Effector memory CD4-positive, alpha-beta T cell (primary cell): ENCODE measurements around the gene POLR2A.

Experiments
- DNase-seq, 3 donors: peaks; one replicate each; pipeline ENCODE4 v3.0.0-alpha.2; 2020
- H3K27ac ChIP-seq: 2 replicates; pipeline ENCODE4 v1.7.0; 2013; ENCODE audit warnings: mild to moderate bottlenecking, low read length, moderate library complexity; ENCODE audit not compliant: insufficient read depth, poor library complexity, severe bottlenecking
- H3K27me3 ChIP-seq: replicated peaks from 2 replicates; pipeline ENCODE4 v1.7.0; 2013; ENCODE audit warnings: mild to moderate bottlenecking, low read length; ENCODE audit not compliant: insufficient read depth, control insufficient read depth, poor library complexity, severe bottlenecking
- H3K36me3 ChIP-seq: 2 replicates; pipeline ENCODE4 v1.7.0; 2013; ENCODE audit warnings: mild to moderate bottlenecking, low read length, moderate library complexity; ENCODE audit not compliant: control insufficient read depth, insufficient read depth
- H3K4me1 ChIP-seq: 2 replicates; pipeline ENCODE4 v1.7.0; 2013; ENCODE audit warnings: low read length, mild to moderate bottlenecking; ENCODE audit not compliant: control insufficient read depth, insufficient read depth, poor library complexity, severe bottlenecking
- H3K4me3 ChIP-seq: 2 replicates; pipeline ENCODE4 v1.7.0; 2013; ENCODE audit warnings: low read length, low read depth, mild to moderate bottlenecking; ENCODE audit not compliant: insufficient read depth, poor library complexity, severe bottlenecking
- H3K9me3 ChIP-seq: 2 replicates; pipeline ENCODE4 v1.7.0; 2013; ENCODE audit warnings: mild to moderate bottlenecking, low read length, moderate library complexity; ENCODE audit not compliant: control insufficient read depth
- total RNA-seq, 3 donors: gene quantifications; one replicate each; lab custom pipeline; 2026; lab: John Stamatoyannopoulos, UW

POLR2A gene
- total RNA-seq: 373 to 822 (median 487) reads per million in 3 donors

GRCh38 chr17:7484067-7484918 lies at the start of gene POLR2A:
Gene POLR2A (plus strand): TSS chr17:7484366.
- peak within 1 kb of the TSS; percentile 91 for H3K4me3 ChIP-seq
- peak; percentile 95 to 98 (median 96) for DNase-seq
- H3K27me3 ChIP-seq: no peaks in the 10 kb centered on the region
- peak within 1 kb of the TSS; percentile 99 for H3K27ac ChIP-seq
- H3K36me3 ChIP-seq: peaks cover 8% of the 10 kb centered on the region
- H3K9me3 ChIP-seq: no peaks in the 10 kb centered on the region
- H3K4me1 ChIP-seq: peaks cover 44% of the 10 kb centered on the region

- Histone ChIP-seq H3K36me3 (no peaks in the 10 kb centered on the region), H3K9me3 (no peaks in the 10 kb centered on the region), H3K27ac (peak overlapping the region; percentile 82), H3K4me3 (peak overlapping the region; percentile 63), H3K4me1 (peaks cover 51% of the 10 kb centered on the region), H3K27me3 (peaks cover 26% of the 10 kb centered on the region)
- DNase-seq: peak; percentile 35 to 53 (median 51)
Observed at GRCh38 chr17:7435676-7436555, 48.2 kb upstream of the POLR2A start.

GRCh38 chr17:7436556-7437368 lies 47.4 kb upstream of the POLR2A start:
- DNase-seq: peak; percentile 61 to 68 (median 65)
- H3K9me3 ChIP-seq: no peaks in the 10 kb centered on the region
- peak overlapping the region; percentile 82 for H3K27ac ChIP-seq
- no peaks in the 10 kb centered on the region for H3K36me3 ChIP-seq
- peak overlapping the region; percentile 63 for H3K4me3 ChIP-seq
- H3K4me1 ChIP-seq: peaks cover 52% of the 10 kb centered on the region
- peaks cover 31% of the 10 kb centered on the region for H3K27me3 ChIP-seq

- Histone ChIP-seq H3K4me3 (peak overlapping the region; percentile 29), H3K4me1 (peaks cover 52% of the 10 kb centered on the region), H3K36me3 (no peaks in the 10 kb centered on the region), H3K9me3 (no peaks in the 10 kb centered on the region), H3K27me3 (peaks cover 31% of the 10 kb centered on the region), H3K27ac (no peak overlapping the region)
- DNase-seq: no peak
Observed at GRCh38 chr17:7437369-7437863, 46.8 kb upstream of the POLR2A start.

- Histone ChIP-seq H3K9me3 (no peaks in the 10 kb centered on the region), H3K4me1 (peaks cover 52% of the 10 kb centered on the region), H3K4me3 (no peak overlapping the region), H3K27ac (no peak overlapping the region), H3K27me3 (peaks cover 31% of the 10 kb centered on the region), H3K36me3 (no peaks in the 10 kb centered on the region)
- DNase-seq: peak in 1 of 3 donors; percentile 29
Observed at GRCh38 chr17:7437950-7438614, 46.1 kb upstream of the POLR2A start.

GRCh38 chr17:7438656-7439460 lies 45.3 kb upstream of the POLR2A start:
- Histone ChIP-seq H3K27ac (no peak overlapping the region), H3K27me3 (peaks cover 31% of the 10 kb centered on the region), H3K9me3 (no peaks in the 10 kb centered on the region), H3K4me3 (no peak overlapping the region), H3K36me3 (no peaks in the 10 kb centered on the region), H3K4me1 (peaks cover 52% of the 10 kb centered on the region)
- no peak for DNase-seq

GRCh38 chr17:7439462-7440112 lies 44.6 kb upstream of the POLR2A start, which contains the start of gene FGF11:
Gene FGF11 (plus strand): TSS chr17:7439512. CDS start chr17:7439621, 109 bp downstream.
- DNase-seq: no peak
- peaks cover 52% of the 10 kb centered on the region for H3K4me1 ChIP-seq
- no peaks in the 10 kb centered on the region for H3K36me3 ChIP-seq
- no peak within 1 kb of the TSS for H3K27ac ChIP-seq
- no peaks in the 10 kb centered on the region for H3K9me3 ChIP-seq
- H3K27me3 ChIP-seq: peaks cover 31% of the 10 kb centered on the region
- peak within 1 kb of the TSS; percentile 32 for H3K4me3 ChIP-seq

GRCh38 chr17:7440113-7440833 lies 43.9 kb upstream of the POLR2A start:
- Histone ChIP-seq H3K4me1 (peaks cover 55% of the 10 kb centered on the region), H3K27ac (no peak overlapping the region), H3K4me3 (peak overlapping the region; percentile 32), H3K9me3 (no peaks in the 10 kb centered on the region), H3K27me3 (peaks cover 34% of the 10 kb centered on the region), H3K36me3 (no peaks in the 10 kb centered on the region)
- no peak for DNase-seq
